ENCODE data around the gene ZCCHC14. TPM values are rescaled to one million over a fixed set of nuclear protein-coding genes. Genes with fewer than 3 reads are reported as not detected.

The ZCCHC14 gene
- total RNA-seq, 2 experiments from 2014 or later: 4.6 to 5.9 TPM

DNA sequence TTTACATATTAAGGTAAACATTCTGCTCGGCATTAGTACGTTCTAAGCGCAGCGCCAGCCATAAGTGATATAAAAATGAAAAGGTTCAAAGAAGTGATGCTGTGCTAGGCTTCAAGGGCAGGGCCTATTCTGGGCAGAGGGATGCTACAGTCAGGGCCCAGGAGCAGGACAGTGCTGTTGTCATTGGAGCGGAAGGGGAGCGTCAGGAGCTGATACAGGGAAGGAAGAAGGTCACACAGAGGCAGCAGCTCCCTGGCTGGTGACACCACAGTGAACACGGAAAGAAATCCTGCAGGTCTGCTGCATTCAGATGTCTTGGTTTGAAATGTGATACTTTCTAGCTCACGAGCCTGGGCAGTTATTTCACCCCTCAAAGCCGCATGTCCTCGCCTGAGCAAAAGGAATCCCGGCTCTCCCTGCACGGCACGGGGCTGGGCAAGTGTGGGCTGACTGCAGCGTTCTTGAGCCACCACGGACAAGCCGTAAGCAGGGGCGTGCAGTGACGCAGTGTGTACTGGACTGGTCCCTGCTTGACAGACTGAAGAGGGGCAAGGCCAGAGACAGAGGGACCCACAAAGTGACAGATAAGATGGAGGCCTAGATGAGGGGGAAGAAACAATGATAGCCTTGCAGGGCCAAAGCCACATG lies 41.1 kb downstream of the ZCCHC14 start:
- Mint-ChIP-seq H3K4me3 (no peak overlapping the region), H3K36me3 (ENCODE audit: low read depth) (peaks cover 12% of the 10 kb centered on the region), H3K27ac (no peak overlapping the region), H3K9me3 (no peaks in the 10 kb centered on the region), H3K4me1 (ENCODE audit: low read depth) (peaks cover 2% of the 10 kb centered on the region), H3K27me3 (no peaks in the 10 kb centered on the region)
- no peak for ATAC-seq
- TF ChIP-seq, protein P1, sequence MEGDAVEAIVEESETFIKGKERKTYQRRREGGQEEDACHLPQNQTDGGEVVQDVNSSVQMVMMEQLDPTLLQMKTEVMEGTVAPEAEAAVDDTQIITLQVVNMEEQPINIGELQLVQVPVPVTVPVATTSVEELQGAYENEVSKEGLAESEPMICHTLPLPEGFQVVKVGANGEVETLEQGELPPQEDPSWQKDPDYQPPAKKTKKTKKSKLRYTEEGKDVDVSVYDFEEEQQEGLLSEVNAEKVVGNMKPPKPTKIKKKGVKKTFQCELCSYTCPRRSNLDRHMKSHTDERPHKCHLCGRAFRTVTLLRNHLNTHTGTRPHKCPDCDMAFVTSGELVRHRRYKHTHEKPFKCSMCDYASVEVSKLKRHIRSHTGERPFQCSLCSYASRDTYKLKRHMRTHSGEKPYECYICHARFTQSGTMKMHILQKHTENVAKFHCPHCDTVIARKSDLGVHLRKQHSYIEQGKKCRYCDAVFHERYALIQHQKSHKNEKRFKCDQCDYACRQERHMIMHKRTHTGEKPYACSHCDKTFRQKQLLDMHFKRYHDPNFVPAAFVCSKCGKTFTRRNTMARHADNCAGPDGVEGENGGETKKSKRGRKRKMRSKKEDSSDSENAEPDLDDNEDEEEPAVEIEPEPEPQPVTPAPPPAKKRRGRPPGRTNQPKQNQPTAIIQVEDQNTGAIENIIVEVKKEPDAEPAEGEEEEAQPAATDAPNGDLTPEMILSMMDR (IDR thresholded peaks at IDR 0.05): no peak
- intact Hi-C loops (cut with micrococcal nuclease): no loop called here
- POLR2A ChIA-PET: interaction anchor here (1.9 kb wide), 1 partner anchor 7 kb away, joined by 4 read pairs; no protein-coding TSS in a partner anchor
- DNase-seq: no peak
- CTCF ChIA-PET: interaction anchor here (3.0 kb wide), 1 partner anchor 35 kb away, joined by 11 read pairs; no protein-coding TSS in a partner anchor

DNA sequence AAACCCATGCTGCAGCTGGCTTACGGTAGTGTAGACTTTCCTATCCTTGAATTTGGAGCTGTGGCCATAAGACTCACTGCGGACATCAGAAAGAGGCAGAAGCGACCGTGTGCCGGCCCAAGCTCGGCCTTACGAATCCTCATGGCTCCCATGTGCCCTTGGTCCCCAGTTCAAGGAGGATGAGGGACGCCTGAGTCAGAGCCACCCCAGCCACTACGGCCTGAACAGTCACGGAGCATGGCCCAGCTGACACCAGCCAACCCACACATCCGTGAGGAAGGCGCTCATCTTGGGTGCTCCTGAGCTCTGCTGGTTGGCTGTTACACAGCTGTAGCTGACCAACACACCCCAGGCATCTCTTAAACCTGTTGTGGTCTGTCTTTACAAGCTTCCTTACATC lies 44.0 kb downstream of the ZCCHC14 start:
- ATAC-seq: no peak
- Mint-ChIP-seq H3K27me3 (no peaks in the 10 kb centered on the region), H3K36me3 (ENCODE audit: low read depth) (peaks cover 24% of the 10 kb centered on the region), H3K4me3 (no peak overlapping the region), H3K4me1 (ENCODE audit: low read depth) (peaks cover 2% of the 10 kb centered on the region), H3K27ac (no peak overlapping the region), H3K9me3 (no peaks in the 10 kb centered on the region)
- TF ChIP-seq, protein P1 (IDR thresholded peaks at IDR 0.05): no peak
- ChIA-PET POLR2A (interaction anchor here (1.0 kb wide), 1 partner anchor 91 kb away, joined by 3 read pairs; no protein-coding TSS in a partner anchor), CTCF (no interaction called here)
- no peak for DNase-seq
- intact Hi-C loops (cut with micrococcal nuclease): no loop called here

DNA sequence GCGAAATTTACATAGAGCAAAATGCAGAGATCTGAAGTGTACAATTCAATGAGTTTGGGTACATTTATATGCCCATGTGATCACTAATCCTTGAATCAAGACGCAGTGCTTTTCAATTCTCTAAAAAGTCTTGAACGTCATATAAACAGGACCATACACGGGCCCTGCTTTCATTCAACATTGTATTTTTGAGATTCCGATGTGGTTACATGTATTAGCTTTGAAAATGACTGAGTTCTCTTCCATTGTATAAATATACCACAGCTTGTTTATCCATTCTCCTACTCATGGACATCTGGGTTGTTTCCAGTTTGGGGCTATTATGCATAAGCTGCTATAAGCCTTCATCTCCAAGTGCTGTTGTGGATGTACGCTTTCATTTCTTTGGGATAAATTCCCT lies 45.5 kb downstream of the ZCCHC14 start:
- DNase-seq: no peak
- TF ChIP-seq, protein P1 (IDR thresholded peaks at IDR 0.05): no peak
- POLR2A ChIA-PET: interaction anchor here (1.5 kb wide), 1 partner anchor 18 kb away, joined by 9 read pairs; no protein-coding TSS in a partner anchor
- no peak for ATAC-seq
- peaks cover 28% of the 10 kb centered on the region for H3K36me3 Mint-ChIP-seq (ENCODE audit: low read depth)
- peaks cover 5% of the 10 kb centered on the region for H3K4me1 Mint-ChIP-seq (ENCODE audit: low read depth)
- CTCF ChIA-PET: no interaction called here
- no peak overlapping the region for H3K27ac Mint-ChIP-seq
- no peaks in the 10 kb centered on the region for H3K9me3 Mint-ChIP-seq
- H3K27me3 Mint-ChIP-seq: no peaks in the 10 kb centered on the region
- H3K4me3 Mint-ChIP-seq: no peak overlapping the region
- intact Hi-C loops (cut with micrococcal nuclease): no loop called here

DNA sequence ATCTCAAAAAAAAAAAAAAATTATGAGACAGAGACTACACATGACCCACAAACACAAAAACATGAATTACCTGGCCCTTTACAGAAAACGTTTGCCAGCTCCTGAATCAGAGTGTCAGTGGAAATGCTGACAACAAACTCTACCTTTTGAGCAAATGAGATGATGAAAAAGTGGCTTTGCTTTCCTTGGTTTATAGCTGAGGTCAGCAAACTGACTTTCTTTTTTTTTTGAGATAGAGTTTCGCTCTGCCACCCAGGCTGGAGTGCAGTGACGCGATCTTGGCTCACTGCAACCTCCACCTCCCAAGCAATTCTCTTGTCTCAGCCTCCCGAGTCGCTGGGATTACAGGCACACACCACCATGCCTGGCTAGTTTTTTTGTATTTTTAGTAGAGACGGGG lies 46.3 kb downstream of the ZCCHC14 start:
- Mint-ChIP-seq H3K4me3 (no peak overlapping the region), H3K4me1 (ENCODE audit: low read depth) (peaks cover 5% of the 10 kb centered on the region), H3K9me3 (no peaks in the 10 kb centered on the region), H3K27ac (no peak overlapping the region), H3K36me3 (ENCODE audit: low read depth) (peaks cover 27% of the 10 kb centered on the region), H3K27me3 (no peaks in the 10 kb centered on the region)
- ChIA-PET POLR2A (interaction anchor here (0.6 to 1.5 kb wide), 2 partner anchors 18 to 20 kb away, joined by 3 to 9 read pairs; no protein-coding TSS in a partner anchor), CTCF (no interaction called here)
- ATAC-seq (no peak), DNase-seq (no peak)
- TF ChIP-seq, protein P1 (IDR thresholded peaks at IDR 0.05): no peak
- intact Hi-C loops (cut with micrococcal nuclease): no loop called here

DNA sequence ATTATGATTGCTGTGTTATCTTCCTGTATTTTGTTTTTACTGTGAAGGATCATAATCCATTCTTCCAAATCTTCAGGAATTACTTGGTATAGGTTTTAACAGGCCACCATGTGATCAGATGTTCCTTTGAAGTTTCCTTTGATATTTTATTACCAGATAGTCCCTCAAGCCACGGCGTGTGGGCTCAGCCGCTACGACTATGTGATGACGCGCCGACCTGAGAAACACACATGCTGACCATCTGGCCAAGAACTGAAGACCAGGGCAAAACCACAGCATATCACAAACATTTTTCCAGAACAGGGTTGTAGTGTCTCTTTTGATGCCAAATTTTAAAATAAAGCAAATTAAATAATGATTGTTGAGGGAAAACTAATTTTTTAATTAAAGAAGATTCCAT lies 47.3 kb downstream of the ZCCHC14 start:
- intact Hi-C loops (cut with micrococcal nuclease): no loop called here
- no peaks in the 10 kb centered on the region for H3K9me3 Mint-ChIP-seq
- ChIA-PET POLR2A (no interaction called here), CTCF (no interaction called here)
- H3K27ac Mint-ChIP-seq: no peak overlapping the region
- ATAC-seq (no peak), DNase-seq (no peak)
- TF ChIP-seq, protein P1 (IDR thresholded peaks at IDR 0.05): no peak
- peaks cover 5% of the 10 kb centered on the region for H3K4me1 Mint-ChIP-seq (ENCODE audit: low read depth)
- no peak overlapping the region for H3K4me3 Mint-ChIP-seq
- peaks cover 28% of the 10 kb centered on the region for H3K36me3 Mint-ChIP-seq (ENCODE audit: low read depth)
- H3K27me3 Mint-ChIP-seq: no peaks in the 10 kb centered on the region

Data from activated CD8-positive, alpha-beta T cell treated with anti-CD3 and anti-CD28 coated beads for 36 hours (primary cell).